Heart right ventricle (tissue), 16 donors: ENCODE data around the gene TUBAL3. TPM values are rescaled to one million over a fixed set of nuclear protein-coding genes. Genes with fewer than 3 reads are reported as not detected.

Experiments
- ATAC-seq, 8 donors: fragments of 200-7000 bp; cut with Tn5 transposase; one replicate each; pipeline ENCODE4 v1.9.1; 2020; ENCODE audit warnings: mild to moderate bottlenecking in 8 of 8, moderate library complexity in 8 of 8, moderate number of reproducible peaks in 1 of 8
- DNase-seq, 2 donors: peaks; one replicate each; pipeline ENCODE4 v3.0.0-alpha.2; 2020
- H3K27ac ChIP-seq, 10 donors: fragments of 200-600 bp; sonication (generic) in 2 of 10; one replicate each; pipeline versions ENCODE4 v1.5.0 to v1.8.0; 2020 to 2022; ENCODE audit warnings: mild to moderate bottlenecking in 3 of 10
- H3K27me3 ChIP-seq, 7 donors: fragments of 200-600 bp; one replicate each; pipeline ENCODE4 v1.8.0; 2021 to 2022; ENCODE audit warnings: mild to moderate bottlenecking in 2 of 7
- H3K36me3 ChIP-seq, 9 donors: fragments of 200-600 bp; sonication (generic) in 1 of 9; one replicate each; pipeline versions ENCODE4 v1.5.0 to v1.8.0; 2020 to 2022; ENCODE audit warnings: mild to moderate bottlenecking in 2 of 9
- H3K4me1 ChIP-seq, 9 donors: fragments of 200-600 bp; sonication (generic) in 1 of 9; one replicate each; pipeline versions ENCODE4 v1.5.0 to v1.8.0; 2020 to 2022; ENCODE audit warnings: mild to moderate bottlenecking in 4 of 9
- H3K4me3 ChIP-seq, 10 donors: fragments of 200-600 bp; sonication (generic) in 2 of 10; one replicate each; pipeline versions ENCODE4 v1.5.0 to v1.8.0; 2020 to 2022; ENCODE audit warnings: mild to moderate bottlenecking in 7 of 10, moderate library complexity in 2 of 10
- H3K9me3 ChIP-seq, 11 donors: fragments of 200-600 bp in 10 of 11; sonication (generic) in 2 of 11; one replicate each; pipeline versions ENCODE4 v1.5.0 to v1.8.0; 2013 to 2022; ENCODE audit warnings: mild to moderate bottlenecking in 2 of 11, control low read depth in 1 of 11, moderate library complexity in 1 of 11
- WGBS, 2 donors: extraction: QIAGEN DNeasy Blood & Tissue Kit; methylation state at CpG; one replicate each; pipeline ENCODE4 v1.1.7; 2013; ENCODE audit warnings: inconsistent platforms in 1 of 2; 5-methylcytosine and 5-hydroxymethylcytosine counted together
- intact Hi-C, 10 donors: fragments of 100-400 bp; cut with DNase I; formaldehyde crosslinking; loops; one replicate each; pipeline versions ENCODE4 v1.11.1 to v1.14.2; 2022
- polyA plus RNA-seq, 2 donors: library from polyadenylated mRNA; stranded (reverse); fragments of 200-250 nt; gene quantifications; one replicate each; pipeline ENCODE4 v1.2.3, GENCODE V29; 2013
- total RNA-seq, 10 donors: library from RNA; stranded (reverse); fragmentation: NEBNext Ultra II Directional in 3 of 10; extraction: Animal tissue kit (Norgen Biotek cat#: 25700) in 3 of 10; gene quantifications; one replicate each; pipeline versions ENCODE4 v1.2.1 to v1.2.4, GENCODE V29; 2021 to 2023
- TF ChIP-seq, protein P1 (sequence below), 9 donors: fragments of 200-600 bp; sonication (generic) in 2 of 9; IDR thresholded peaks; one replicate each; pipeline versions ENCODE4 v1.5.0 to v1.8.0; 2021 to 2022; ENCODE audit warnings: antibody characterized with exemption in 9 of 9, mild to moderate bottlenecking in 5 of 9, moderate library complexity in 1 of 9
- donor health status: Arrhythmogenic right ventricular cardiomyopathy.
- donor health status: ischemic (EF 13 %, LVEDD 7.1; RV severe dilation, severe dysfunction).
- donor health status: healthy with polysubstance abuse.
- donor health status: DM: no; HTN: yes; CAD: no.
- donor health status: DM: no; HTN: no; CAD: no.
- donor health status: ischemic (EF 25% LVEDD 6.9; RV normal size, moderate dysfunction).
- donor health status: ischemic (EF 25% LVEDD 5.7; RV mildly dilated, moderate dysfunction).
- donor health status: healthy.
- donor health status: DM: yes; HTN: yes; CAD: no.
- donor health status: Ischemic cardiomyopathy.
- donor health status: ischemic (EF 35%, LVEDD 5.7; RV mildly dilated, moderate dysfunction).
- donor health status: nonischemic (EF 11% LVEDD 7.7; RV severe dilation, severe dysfunction).
- donor health status: DM: yes; HTN: yes; CAD: no.
- donor health status: PGD.
- donor health status: ischemic (EF 29% LVEDD 5.4; RV normal size, mild dysfunction).
- donor health status: nonischemic (EF 23%, LVEDD 6.1; RV moderate dilation, normal function).

TUBAL3 gene
- total and polyA plus RNA-seq, 12 donors = 0.14 to 0.72 (median 0.20) TPM; not detected in 3

DNA sequence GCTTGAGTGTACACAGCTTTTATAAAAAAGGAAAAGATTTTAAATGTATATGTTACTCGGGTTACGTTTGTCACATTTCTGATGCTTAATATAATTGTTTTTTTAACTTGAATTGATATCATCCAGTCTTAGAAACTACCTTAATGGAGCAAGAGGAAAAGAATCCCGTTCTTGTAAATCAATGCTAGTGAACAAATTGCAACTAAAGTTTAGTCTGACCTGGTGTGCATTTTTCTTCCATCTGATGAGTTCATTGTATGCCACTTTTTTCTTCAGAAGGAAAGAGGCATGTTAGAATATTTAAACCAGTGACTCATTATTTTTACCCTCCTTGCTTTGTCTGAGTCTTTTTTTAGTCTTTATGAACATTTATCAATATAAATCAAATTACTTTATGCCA lies 42.4 kb upstream of the TUBAL3 start:
- intact Hi-C loops = loop anchor here in 5 of 10 donors (5.0 to 10.0 kb wide), 4 partner anchors 90 to 428 kb away; no protein-coding TSS in a partner anchor

DNA sequence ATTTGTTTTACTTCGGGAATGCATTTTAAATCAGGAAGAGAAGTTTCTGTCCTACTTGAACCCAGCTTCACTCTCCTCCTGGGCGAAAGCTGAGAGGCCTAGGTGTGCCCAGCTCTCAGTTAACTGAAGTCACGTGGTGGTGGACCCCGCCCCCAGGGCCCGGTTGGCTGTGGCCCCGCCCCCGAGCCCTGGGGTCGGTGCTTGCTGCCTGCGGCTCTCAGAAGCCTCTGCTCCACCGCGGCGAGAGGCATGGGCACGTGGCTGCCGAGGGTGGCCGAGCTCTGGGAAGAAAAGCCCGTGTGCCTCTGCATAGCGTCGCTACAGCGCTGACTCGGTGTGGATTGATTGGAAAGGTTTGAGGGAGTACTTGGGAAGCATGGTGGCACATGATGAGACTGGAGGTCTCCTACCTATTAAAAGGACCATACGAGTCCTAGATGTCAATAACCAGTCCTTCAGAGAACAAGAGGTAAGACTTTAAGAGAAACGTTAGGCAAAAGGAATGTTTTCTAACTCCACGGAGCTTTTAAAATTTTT lies 41.8 kb upstream of the TUBAL3 start:
- Histone ChIP-seq H3K27me3 (no peaks in the 10 kb centered on the region), H3K4me1 (peaks cover 0 to 43% (median 7%) of the 10 kb centered on the region in 9 donors), H3K27ac (peak overlapping the region in 9 of 10 donors; percentile 42 to 77 (median 59)), H3K9me3 (no peaks in the 10 kb centered on the region), H3K4me3 (peak overlapping the region; percentile 5 to 64 (median 56)), H3K36me3 (no peaks in the 10 kb centered on the region)
- TF ChIP-seq, protein P1, sequence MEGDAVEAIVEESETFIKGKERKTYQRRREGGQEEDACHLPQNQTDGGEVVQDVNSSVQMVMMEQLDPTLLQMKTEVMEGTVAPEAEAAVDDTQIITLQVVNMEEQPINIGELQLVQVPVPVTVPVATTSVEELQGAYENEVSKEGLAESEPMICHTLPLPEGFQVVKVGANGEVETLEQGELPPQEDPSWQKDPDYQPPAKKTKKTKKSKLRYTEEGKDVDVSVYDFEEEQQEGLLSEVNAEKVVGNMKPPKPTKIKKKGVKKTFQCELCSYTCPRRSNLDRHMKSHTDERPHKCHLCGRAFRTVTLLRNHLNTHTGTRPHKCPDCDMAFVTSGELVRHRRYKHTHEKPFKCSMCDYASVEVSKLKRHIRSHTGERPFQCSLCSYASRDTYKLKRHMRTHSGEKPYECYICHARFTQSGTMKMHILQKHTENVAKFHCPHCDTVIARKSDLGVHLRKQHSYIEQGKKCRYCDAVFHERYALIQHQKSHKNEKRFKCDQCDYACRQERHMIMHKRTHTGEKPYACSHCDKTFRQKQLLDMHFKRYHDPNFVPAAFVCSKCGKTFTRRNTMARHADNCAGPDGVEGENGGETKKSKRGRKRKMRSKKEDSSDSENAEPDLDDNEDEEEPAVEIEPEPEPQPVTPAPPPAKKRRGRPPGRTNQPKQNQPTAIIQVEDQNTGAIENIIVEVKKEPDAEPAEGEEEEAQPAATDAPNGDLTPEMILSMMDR (IDR thresholded peaks at IDR 0.05) = no peak
- DNase-seq = peak; percentile 88 to 89
- intact Hi-C loops = loop anchor here in 5 of 10 donors (5.0 to 10.0 kb wide), 4 partner anchors 91 to 428 kb away; no protein-coding TSS in a partner anchor
- 7 to 8% methylated on average over 23 of the region's 23 CpGs for WGBS, 2 donors
- ATAC-seq = peak; percentile 95 to 98 (median 97)

More for the DNA sequence above, 42.4 kb upstream of the TUBAL3 start:
- Histone ChIP-seq H3K27me3 (no peaks in the 10 kb centered on the region), H3K4me1 (peaks cover 0 to 43% (median 7%) of the 10 kb centered on the region in 9 donors), H3K9me3 (no peaks in the 10 kb centered on the region), H3K27ac (peak overlapping the region in 8 of 10 donors; percentile 51 to 77 (median 60)), H3K4me3 (peak overlapping the region; percentile 5 to 64 (median 56)), H3K36me3 (peaks cover 0 to 6% (median 0%) of the 10 kb centered on the region in 9 donors)
- WGBS, 2 donors = 39 to 59% methylated on average over 3 of the region's 3 CpGs
- TF ChIP-seq, protein P1 (IDR thresholded peaks at IDR 0.05) = no peak
- no peak for ATAC-seq
- no peak for DNase-seq

DNA sequence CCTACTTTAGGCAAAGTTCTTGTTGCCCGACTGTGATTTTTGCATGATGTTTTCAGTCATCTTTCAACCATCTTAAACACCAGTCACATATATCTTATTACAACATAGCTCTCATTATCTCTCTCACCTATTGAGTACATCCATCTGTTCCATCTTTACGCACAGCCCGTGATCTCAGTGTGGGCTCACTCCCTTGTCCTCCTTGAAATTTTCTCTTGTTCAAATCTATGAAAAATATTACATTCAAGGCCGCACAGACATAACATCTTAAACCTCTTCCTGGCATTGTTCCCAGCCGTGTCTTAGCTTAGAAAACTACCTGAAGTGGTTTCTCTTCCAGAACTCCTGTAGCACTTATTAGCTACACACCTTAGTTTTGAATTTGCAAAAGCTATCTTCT lies 40.4 kb upstream of the TUBAL3 start:
- Histone ChIP-seq H3K27ac (no peak overlapping the region), H3K36me3 (no peaks in the 10 kb centered on the region), H3K4me3 (no peak overlapping the region), H3K4me1 (peaks cover 0 to 39% (median 7%) of the 10 kb centered on the region in 9 donors), H3K9me3 (no peaks in the 10 kb centered on the region), H3K27me3 (no peaks in the 10 kb centered on the region)
- ATAC-seq (no peak), DNase-seq (no peak)
- WGBS, 2 donors = 92 to 93% methylated on average over 5 of the region's 5 CpGs
- intact Hi-C loops = loop anchor here in 5 of 10 donors (1.0 to 10.0 kb wide), 5 partner anchors 92 to 430 kb away; no protein-coding TSS in a partner anchor
- TF ChIP-seq, protein P1 (IDR thresholded peaks at IDR 0.05) = no peak

DNA sequence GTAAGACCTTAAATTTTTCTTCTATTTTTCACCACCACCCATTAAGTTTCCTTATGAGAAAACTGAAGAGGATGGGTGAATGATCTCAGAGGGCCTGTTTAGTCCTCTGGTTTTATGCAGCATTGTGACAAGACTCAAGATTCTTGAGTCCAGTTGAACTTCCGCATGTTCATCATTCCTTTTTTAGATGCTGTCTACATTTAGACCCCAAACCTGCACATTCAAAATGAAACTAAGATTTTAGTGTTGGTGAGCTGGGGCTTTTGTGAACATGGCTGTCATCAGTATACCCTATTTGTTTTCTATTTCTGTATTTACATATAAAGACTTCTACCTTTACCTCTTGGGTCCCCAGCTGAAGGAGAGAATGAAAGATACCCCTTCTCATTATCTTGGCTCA lies 38.8 kb upstream of the TUBAL3 start:
- H3K36me3 ChIP-seq = no peaks in the 10 kb centered on the region
- intact Hi-C loops = loop anchor here in 7 of 10 donors (2.0 to 10.0 kb wide), 4 partner anchors 94 to 431 kb away; no protein-coding TSS in a partner anchor
- H3K9me3 ChIP-seq = no peaks in the 10 kb centered on the region
- TF ChIP-seq, protein P1 (IDR thresholded peaks at IDR 0.05) = no peak
- no peaks in the 10 kb centered on the region for H3K27me3 ChIP-seq
- 88 to 90% methylated on average over 1 of the region's 1 CpG for WGBS, 2 donors
- no peak overlapping the region for H3K4me3 ChIP-seq
- peaks cover 0 to 29% (median 7%) of the 10 kb centered on the region in 9 donors for H3K4me1 ChIP-seq
- no peak for ATAC-seq
- no peak for DNase-seq
- H3K27ac ChIP-seq = no peak overlapping the region
